Osteoblast (primary cell): ENCODE data around the gene GRM4. TPM values are rescaled to one million over a fixed set of nuclear protein-coding genes. Genes with fewer than 3 reads are reported as not detected.

Experiments
- DNase-seq: peaks from one replicate; pipeline ENCODE4 v3.0.0; 2011; ENCODE audit warnings: low spot score, mixed read lengths; ENCODE audit not compliant: insufficient read length; ENCODE audit errors: missing footprints
- H2AFZ ChIP-seq: 2 replicates; pipeline ENCODE4 v1.6.0; 2011; ENCODE audit warnings: mild to moderate bottlenecking, low read length
- H3K27ac ChIP-seq: 2 replicates; pipeline ENCODE4 v1.5.1; 2011; ENCODE audit warnings: mild to moderate bottlenecking, low read depth, low read length, moderate library complexity
- H3K27me3 ChIP-seq: 2 replicates; pipeline ENCODE4 v1.6.0; 2012; ENCODE audit warnings: mild to moderate bottlenecking, control low read depth, inconsistent platforms, low read length, moderate library complexity; ENCODE audit not compliant: insufficient read depth
- H3K36me3 ChIP-seq: 2 replicates; pipeline ENCODE4 v1.5.1; 2011; ENCODE audit warnings: mild to moderate bottlenecking, low read length, control low read depth, moderate library complexity; ENCODE audit not compliant: insufficient read depth
- H3K4me1 ChIP-seq: 2 replicates; pipeline ENCODE4 v1.5.1; 2011; ENCODE audit warnings: mild to moderate bottlenecking, low read length, control low read depth, moderate library complexity; ENCODE audit not compliant: insufficient read depth
- H3K4me2 ChIP-seq: 2 replicates; pipeline ENCODE4 v1.6.0; 2011; ENCODE audit warnings: mild to moderate bottlenecking, low read length; ENCODE audit not compliant: insufficient read depth
- H3K4me3 ChIP-seq: fragments of 200-600 bp; sonication (generic); 3 replicates; pipeline ENCODE4 v1.5.1; 2012; ENCODE audit warnings: mild to moderate bottlenecking, low read length, inconsistent platforms; ENCODE audit not compliant: insufficient read depth
- H3K79me2 ChIP-seq: 2 replicates; pipeline ENCODE4 v1.6.0; 2012; ENCODE audit warnings: mild to moderate bottlenecking, low read length, control low read depth, inconsistent platforms; ENCODE audit not compliant: insufficient read depth
- H3K9me3 ChIP-seq: 2 replicates; pipeline ENCODE4 v1.5.1; 2011; ENCODE audit warnings: low read depth, low read length, control low read depth
- H4K20me1 ChIP-seq: 2 replicates; pipeline ENCODE4 v1.6.0; 2012; ENCODE audit warnings: mild to moderate bottlenecking, low read length, control low read depth; ENCODE audit not compliant: insufficient read depth
- total RNA-seq: library from RNA; depleted of rRNA; stranded (reverse); fragments of >200 nt; gene quantifications from 2 replicates; pipeline ENCODE4 v1.2.3, GENCODE V29; 2012
- TF ChIP-seq, protein P1 (sequence below): IDR thresholded peaks from 2 replicates; pipeline ENCODE4 v1.5.1; 2011; ENCODE audit warnings: mild to moderate bottlenecking, low read depth, low read length, moderate library complexity; ENCODE audit errors: extremely low read depth

GRM4 gene
- total RNA-seq, 1 donor = 0.36 TPM

DNA sequence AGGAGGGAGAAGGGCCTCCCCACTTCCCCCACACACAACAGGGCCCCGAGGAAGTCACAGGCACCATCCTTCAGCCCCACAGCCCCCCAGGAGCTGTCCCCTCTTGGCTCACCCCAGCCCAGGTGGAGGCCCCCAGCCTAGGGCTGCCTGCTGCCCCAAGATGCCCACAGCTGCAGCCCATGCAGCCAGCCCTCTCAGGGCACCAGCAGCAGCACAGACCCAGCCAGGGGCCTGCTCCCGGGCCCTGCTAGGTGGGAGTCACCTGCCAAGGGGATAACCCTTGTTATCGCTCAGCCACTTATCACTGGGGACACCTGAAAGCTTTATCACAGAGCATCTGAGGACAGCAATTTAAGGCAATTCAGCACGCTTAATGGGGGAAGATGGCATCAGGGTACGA, 55.0 kb downstream of the GRM4 start:
- H3K27me3 ChIP-seq = peaks cover 23% of the 10 kb centered on the region
- H3K4me2 ChIP-seq = no peak overlapping the region
- no peaks in the 10 kb centered on the region for H3K36me3 ChIP-seq
- no peaks in the 10 kb centered on the region for H3K4me1 ChIP-seq
- DNase-seq = no peak
- no peaks in the 10 kb centered on the region for H3K9me3 ChIP-seq
- TF ChIP-seq, protein P1, sequence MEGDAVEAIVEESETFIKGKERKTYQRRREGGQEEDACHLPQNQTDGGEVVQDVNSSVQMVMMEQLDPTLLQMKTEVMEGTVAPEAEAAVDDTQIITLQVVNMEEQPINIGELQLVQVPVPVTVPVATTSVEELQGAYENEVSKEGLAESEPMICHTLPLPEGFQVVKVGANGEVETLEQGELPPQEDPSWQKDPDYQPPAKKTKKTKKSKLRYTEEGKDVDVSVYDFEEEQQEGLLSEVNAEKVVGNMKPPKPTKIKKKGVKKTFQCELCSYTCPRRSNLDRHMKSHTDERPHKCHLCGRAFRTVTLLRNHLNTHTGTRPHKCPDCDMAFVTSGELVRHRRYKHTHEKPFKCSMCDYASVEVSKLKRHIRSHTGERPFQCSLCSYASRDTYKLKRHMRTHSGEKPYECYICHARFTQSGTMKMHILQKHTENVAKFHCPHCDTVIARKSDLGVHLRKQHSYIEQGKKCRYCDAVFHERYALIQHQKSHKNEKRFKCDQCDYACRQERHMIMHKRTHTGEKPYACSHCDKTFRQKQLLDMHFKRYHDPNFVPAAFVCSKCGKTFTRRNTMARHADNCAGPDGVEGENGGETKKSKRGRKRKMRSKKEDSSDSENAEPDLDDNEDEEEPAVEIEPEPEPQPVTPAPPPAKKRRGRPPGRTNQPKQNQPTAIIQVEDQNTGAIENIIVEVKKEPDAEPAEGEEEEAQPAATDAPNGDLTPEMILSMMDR = no peak
- no peaks in the 10 kb centered on the region for H3K79me2 ChIP-seq
- no peak overlapping the region for H3K27ac ChIP-seq
- H4K20me1 ChIP-seq = no peaks in the 10 kb centered on the region
- H3K4me3 ChIP-seq = no peak overlapping the region
- H2AFZ ChIP-seq = no peak overlapping the region

DNA sequence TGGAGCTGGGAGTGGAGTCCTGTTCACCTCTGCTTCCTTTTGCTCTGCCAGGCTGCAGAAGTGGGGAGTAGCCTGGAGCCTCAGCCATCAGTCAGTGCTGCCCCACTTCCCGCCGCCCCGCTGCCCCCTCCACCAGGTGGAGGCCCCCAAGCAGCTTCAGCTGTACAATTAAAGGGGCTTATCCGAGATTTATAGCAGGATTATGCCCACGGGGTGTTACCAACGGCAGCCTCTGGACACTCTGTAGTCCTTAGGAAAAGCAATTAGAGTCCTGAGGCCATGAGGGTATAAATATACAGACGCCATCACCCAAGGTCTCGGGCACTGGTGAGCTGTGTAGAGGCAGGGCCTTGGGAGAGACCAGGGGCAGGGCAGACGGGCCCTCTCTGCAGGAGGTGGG, 55.4 kb downstream of the GRM4 start:
- Histone ChIP-seq H3K4me3 (no peak overlapping the region), H3K27ac (no peak overlapping the region), H3K9me3 (no peaks in the 10 kb centered on the region), H3K36me3 (no peaks in the 10 kb centered on the region), H3K4me2 (no peak overlapping the region), H4K20me1 (no peaks in the 10 kb centered on the region), H2AFZ (no peak overlapping the region), H3K4me1 (no peaks in the 10 kb centered on the region), H3K79me2 (no peaks in the 10 kb centered on the region), H3K27me3 (peaks cover 20% of the 10 kb centered on the region)
- TF ChIP-seq, protein P1 = no peak
- DNase-seq = no peak

DNA sequence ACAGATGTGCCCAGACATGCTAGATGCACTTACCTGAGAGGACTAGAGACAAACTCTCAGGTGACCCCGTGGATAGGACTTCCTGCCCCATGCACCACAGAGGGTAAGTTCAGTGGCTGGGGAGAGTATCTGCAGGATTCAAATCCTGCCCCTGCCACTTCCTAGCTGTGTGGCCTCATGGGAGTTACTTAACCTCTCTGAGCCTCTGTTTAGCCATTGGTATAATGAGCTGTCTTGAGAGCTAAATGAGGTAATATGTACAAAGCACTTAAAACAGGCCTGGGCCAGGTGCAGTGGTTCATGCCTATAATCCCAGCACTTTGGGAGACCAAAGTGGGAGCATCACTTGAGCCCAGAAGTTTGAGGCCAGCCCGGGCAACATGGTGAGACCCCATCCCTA, 59.3 kb downstream of the GRM4 start:
- Histone ChIP-seq H4K20me1 (no peaks in the 10 kb centered on the region), H3K79me2 (no peaks in the 10 kb centered on the region), H3K36me3 (no peaks in the 10 kb centered on the region), H3K27ac (no peak overlapping the region), H3K27me3 (peaks cover 3% of the 10 kb centered on the region), H3K4me1 (no peaks in the 10 kb centered on the region), H2AFZ (no peak overlapping the region), H3K4me2 (no peak overlapping the region), H3K9me3 (no peaks in the 10 kb centered on the region), H3K4me3 (no peak overlapping the region)
- no peak for DNase-seq
- TF ChIP-seq, protein P1 = no peak

DNA sequence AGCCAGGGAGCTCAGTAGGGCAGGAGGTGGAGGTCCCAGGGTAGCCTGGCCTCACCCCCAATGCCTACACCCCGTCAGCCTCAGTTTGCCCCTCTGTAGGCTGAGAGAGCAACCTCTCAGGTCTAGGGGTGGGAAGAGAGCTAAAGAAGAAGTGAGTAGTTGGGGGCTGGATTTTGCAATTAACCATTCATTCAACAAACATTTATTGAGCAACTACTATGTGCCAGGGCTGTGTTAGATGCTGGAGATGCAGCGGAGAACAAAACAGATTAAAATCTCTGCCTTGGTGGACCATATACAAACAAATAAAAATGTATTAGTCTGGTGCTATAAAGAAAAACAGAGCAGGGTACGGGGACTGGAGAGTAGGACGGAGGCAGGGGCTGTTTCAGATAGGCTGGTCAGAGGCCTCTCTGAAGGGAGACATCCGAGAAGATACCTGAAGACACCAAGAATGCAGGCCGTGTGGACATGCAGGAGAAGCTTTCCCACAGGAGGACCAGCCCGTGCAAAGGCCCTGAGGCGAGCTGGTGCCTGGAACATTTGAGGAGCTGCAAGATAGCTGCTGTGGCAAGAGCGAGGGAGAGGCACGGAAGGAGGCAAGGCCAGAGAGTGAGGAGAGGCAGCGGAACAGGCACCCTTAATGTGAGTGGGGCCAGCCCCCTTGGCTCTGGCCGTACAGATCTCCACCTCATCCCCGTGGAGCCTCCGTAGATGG, 60.3 kb downstream of the GRM4 start:
- H3K79me2 ChIP-seq = no peaks in the 10 kb centered on the region
- H3K4me2 ChIP-seq = no peak overlapping the region
- no peaks in the 10 kb centered on the region for H3K36me3 ChIP-seq
- no peaks in the 10 kb centered on the region for H4K20me1 ChIP-seq
- TF ChIP-seq, protein P1 = no peak
- H2AFZ ChIP-seq = no peak overlapping the region
- H3K4me1 ChIP-seq = no peaks in the 10 kb centered on the region
- H3K27ac ChIP-seq = no peak overlapping the region
- peaks cover 3% of the 10 kb centered on the region for H3K27me3 ChIP-seq
- no peak overlapping the region for H3K4me3 ChIP-seq
- H3K9me3 ChIP-seq = no peaks in the 10 kb centered on the region
- DNase-seq = no peak
